NCI-H146 treated with DMSO at 0.1 percent for 48 hours (cell line): ENCODE measurements around the gene PERP.
"Not testable (repeated sequence)": the region's sequence is repeated elsewhere in the genome, so short reads cannot be mapped to it uniquely, and the experiment has no call there.

Experiments used
- DNase-seq: peaks from one replicate; lab custom pipeline; 2025; ENCODE audit not compliant: unreplicated experiment; lab: John Stamatoyannopoulos, UW

The PERP gene

GRCh38 chr6:138105880-138106664, 1.1 kb downstream of the PERP start:
- DNase-seq: peak; percentile 79

- peak; percentile 79 for DNase-seq
Observed at GRCh38 chr6:138105446-138105845, 1.8 kb downstream of the PERP start.

GRCh38 chr6:138104618-138105213, 2.5 kb downstream of the PERP start:
- peak; percentile 51 for DNase-seq

- peak; percentile 58 for DNase-seq
Observed at GRCh38 chr6:138103871-138104270, 3.3 kb downstream of the PERP start.

GRCh38 chr6:138101946-138102731, 5.1 kb downstream of the PERP start:
- no peak for DNase-seq

GRCh38 chr6:138099832-138100231, 7.4 kb downstream of the PERP start:
- no peak for DNase-seq

GRCh38 chr6:138098306-138098705, 8.9 kb downstream of the PERP start:
- DNase-seq: no peak

- DNase-seq: no peak
Observed at GRCh38 chr6:138094260-138094659, 13.0 kb downstream of the PERP start.

- no peak for DNase-seq
Observed at GRCh38 chr6:138093632-138094031, 13.6 kb downstream of the PERP start.

GRCh38 chr6:138092686-138093085, 14.5 kb downstream of the PERP start:
- no peak for DNase-seq

- DNase-seq: peak; percentile 21
Observed at GRCh38 chr6:138089325-138089724, 17.9 kb downstream of the PERP start.

GRCh38 chr6:138088326-138088762, 18.9 kb downstream of the PERP start:
- DNase-seq: peak; percentile 97

- DNase-seq: peak; percentile 86
Observed at GRCh38 chr6:138087593-138088325, 19.5 kb downstream of the PERP start.

- peak; percentile 98 for DNase-seq
Observed at GRCh38 chr6:138086573-138087196, 20.5 kb downstream of the PERP start.

GRCh38 chr6:138085839-138086222, 21.4 kb downstream of the PERP start:
- no peak for DNase-seq

- DNase-seq: no peak
Observed at GRCh38 chr6:138084904-138085838, 22.0 kb downstream of the PERP start.

- DNase-seq: no peak
Observed at GRCh38 chr6:138082232-138082631, 25.0 kb downstream of the PERP start.

- not testable (repeated sequence) for DNase-seq
Observed at GRCh38 chr6:138079556-138079955, 27.7 kb downstream of the PERP start.

- DNase-seq: no peak
Observed at GRCh38 chr6:138078491-138078890, 28.7 kb downstream of the PERP start.

- no peak for DNase-seq
Observed at GRCh38 chr6:138073264-138073663, 34.0 kb downstream of the PERP start.
